ENCODE data around the gene TAGLN2.

Gene TAGLN2

DNA sequence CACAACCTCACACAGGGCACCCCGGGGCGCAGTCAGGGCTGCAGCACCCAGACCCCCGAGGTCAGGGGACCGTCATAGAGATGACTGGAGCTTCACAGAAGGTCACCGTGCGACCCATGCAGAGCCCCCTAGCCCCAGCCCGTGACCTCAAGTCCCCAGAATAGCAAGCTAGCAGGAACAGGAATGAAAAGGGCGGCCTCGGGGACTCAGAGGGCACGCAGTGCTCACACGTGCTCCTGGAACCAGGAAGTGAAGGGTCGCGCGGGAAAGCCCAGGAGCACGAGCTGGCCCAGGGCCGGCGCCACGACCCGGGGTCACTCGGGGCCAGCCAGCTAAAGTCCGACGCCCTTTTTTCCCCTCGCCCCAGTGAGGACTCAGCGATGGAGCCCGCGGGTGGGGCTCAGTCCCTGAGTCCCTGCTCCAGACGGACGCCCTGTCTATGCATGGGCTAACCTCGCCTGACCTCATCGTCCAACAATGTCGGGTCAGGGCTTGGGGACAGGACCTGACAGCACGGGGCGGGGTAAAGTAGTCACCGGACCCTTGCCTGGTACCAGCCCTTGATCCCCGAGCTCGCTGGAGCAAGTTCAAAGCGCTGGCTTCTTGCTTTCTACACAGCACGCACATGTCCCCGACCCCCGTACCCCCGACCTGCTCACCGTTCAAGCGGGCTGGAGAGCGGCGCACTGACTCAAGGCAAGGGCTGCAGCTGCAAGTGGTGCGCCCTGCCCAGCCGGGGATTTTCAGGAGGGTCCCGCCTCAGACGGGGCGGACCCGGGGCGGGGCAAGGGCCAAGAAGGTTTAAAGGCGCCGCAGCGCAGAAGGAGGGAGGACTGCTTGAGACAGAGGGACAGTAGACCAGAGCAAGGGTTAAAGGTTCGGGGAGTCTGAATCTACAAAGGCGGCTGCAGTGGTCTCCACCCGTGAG, at the start of gene TAGLN2:
Gene TAGLN2, minus strand, starts transcription at position 717 of the 928 bp plus-strand sequence. CDS start 4,998 bp downstream, outside the sequence.
- no peaks in the 10 kb centered on the region for H3K9me3 ChIP-seq (ENCODE audit: severe bottlenecking)
- peak; percentile 98 for DNase-seq
- peak within 1 kb of the TSS; percentile 62 for H3K4me3 ChIP-seq (ENCODE audit: low read depth, low read length)
- TF ChIP-seq CTCF (IDR thresholded peaks at IDR 0.05; ENCODE audit: low read depth, low read length): no peak
- peak within 1 kb of the TSS; percentile 60 for H3K27ac ChIP-seq
- no peaks in the 10 kb centered on the region for H3K27me3 ChIP-seq (ENCODE audit: insufficient read depth, low read depth, severe bottlenecking)
- H3K36me3 ChIP-seq: peaks cover 60% of the 10 kb centered on the region

GRCh38 chr1:159974350-159974965, 49.2 kb upstream of the TAGLN2 start:
- DNase-seq: peak; percentile 3
- no peak overlapping the region for H3K4me3 ChIP-seq (ENCODE audit: low read depth, low read length)
- no peak overlapping the region for H3K27ac ChIP-seq
- no peaks in the 10 kb centered on the region for H3K27me3 ChIP-seq (ENCODE audit: insufficient read depth, low read depth, severe bottlenecking)
- H3K36me3 ChIP-seq: no peaks in the 10 kb centered on the region
- H3K9me3 ChIP-seq (ENCODE audit: severe bottlenecking): no peaks in the 10 kb centered on the region
- no peak for TF ChIP-seq CTCF (IDR thresholded peaks at IDR 0.05; ENCODE audit: low read depth, low read length)

- H3K9me3 ChIP-seq (ENCODE audit: severe bottlenecking): no peaks in the 10 kb centered on the region
- H3K4me3 ChIP-seq (ENCODE audit: low read depth, low read length): no peak overlapping the region
- DNase-seq: peak; percentile 5
- H3K27me3 ChIP-seq (ENCODE audit: insufficient read depth, low read depth, severe bottlenecking): no peaks in the 10 kb centered on the region
- H3K36me3 ChIP-seq: no peaks in the 10 kb centered on the region
- no peak overlapping the region for H3K27ac ChIP-seq
- no peak for TF ChIP-seq CTCF (IDR thresholded peaks at IDR 0.05; ENCODE audit: low read depth, low read length)
These were observed 48.1 kb upstream of the TAGLN2 start for GRCh38 chr1:159973350-159973940.

GRCh38 chr1:159972443-159973205, 47.3 kb upstream of the TAGLN2 start:
- no peak overlapping the region for H3K27ac ChIP-seq
- no peaks in the 10 kb centered on the region for H3K36me3 ChIP-seq

More at GRCh38 chr1:159972443-159973205, 47.3 kb upstream of the TAGLN2 start:
- Histone ChIP-seq H3K27me3 (ENCODE audit: insufficient read depth, low read depth, severe bottlenecking) (no peaks in the 10 kb centered on the region), H3K9me3 (ENCODE audit: severe bottlenecking) (no peaks in the 10 kb centered on the region), H3K4me3 (ENCODE audit: low read depth, low read length) (no peak overlapping the region)
- no peak for DNase-seq
- TF ChIP-seq CTCF (IDR thresholded peaks at IDR 0.05; ENCODE audit: low read depth, low read length): no peak

All from WERI-Rb-1 (cell line).